Measurements from ENCODE around the gene KIAA1191. TPM values are rescaled to one million over a fixed set of nuclear protein-coding genes. Genes with fewer than 3 reads are reported as not detected.

Gene KIAA1191
- total RNA-seq, 1 donor from 2014 or later, result 88.0 TPM

DNA sequence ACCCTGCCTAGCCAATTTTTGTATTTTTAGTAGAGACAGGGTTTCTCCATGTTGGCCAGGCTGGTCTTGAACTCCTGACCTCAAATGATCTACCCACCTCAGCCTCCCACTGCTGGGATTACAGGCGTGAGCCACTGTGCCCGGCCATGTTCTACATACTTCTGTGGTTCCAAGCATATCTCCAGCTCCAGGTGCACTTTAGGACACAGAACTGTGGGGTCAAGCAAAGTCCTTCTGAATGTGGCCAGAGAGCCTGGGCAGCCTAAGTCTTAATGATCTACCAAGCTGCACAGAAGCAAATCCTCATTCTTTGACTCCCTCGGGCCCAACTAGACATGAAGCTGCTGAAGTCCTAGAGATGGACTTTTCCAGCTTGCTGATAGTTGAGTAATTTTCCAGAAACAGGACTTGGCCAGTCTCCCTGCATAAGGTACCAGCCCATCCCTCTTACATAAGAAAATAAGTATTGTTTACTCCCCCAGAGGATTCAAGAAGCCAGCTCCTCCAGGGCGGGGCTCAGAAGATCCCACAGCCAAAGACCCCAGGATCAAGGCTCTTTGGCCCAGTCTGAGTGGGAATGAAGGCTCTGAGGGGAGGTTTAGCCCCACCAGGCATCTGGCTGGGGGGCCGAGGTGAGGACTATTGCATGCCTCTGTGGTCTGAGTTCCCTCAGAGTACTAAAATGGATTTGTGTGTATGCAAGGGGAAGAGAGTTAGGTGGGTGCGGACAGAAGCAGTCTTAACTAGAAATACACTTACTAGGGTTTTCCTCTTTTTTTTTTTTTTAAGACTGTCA, 46.1 kb upstream of the KIAA1191 start:
- H3K27ac Mint-ChIP-seq, result no peak overlapping the region

GRCh38 chr5:176406436-176407052, 45.0 kb upstream of the KIAA1191 start:
- DNase-seq (ENCODE audit: extremely low spot score, unreplicated experiment), result no peak
- H3K9me3 Mint-ChIP-seq, result no peaks in the 10 kb centered on the region
- TF ChIP-seq, protein P1, sequence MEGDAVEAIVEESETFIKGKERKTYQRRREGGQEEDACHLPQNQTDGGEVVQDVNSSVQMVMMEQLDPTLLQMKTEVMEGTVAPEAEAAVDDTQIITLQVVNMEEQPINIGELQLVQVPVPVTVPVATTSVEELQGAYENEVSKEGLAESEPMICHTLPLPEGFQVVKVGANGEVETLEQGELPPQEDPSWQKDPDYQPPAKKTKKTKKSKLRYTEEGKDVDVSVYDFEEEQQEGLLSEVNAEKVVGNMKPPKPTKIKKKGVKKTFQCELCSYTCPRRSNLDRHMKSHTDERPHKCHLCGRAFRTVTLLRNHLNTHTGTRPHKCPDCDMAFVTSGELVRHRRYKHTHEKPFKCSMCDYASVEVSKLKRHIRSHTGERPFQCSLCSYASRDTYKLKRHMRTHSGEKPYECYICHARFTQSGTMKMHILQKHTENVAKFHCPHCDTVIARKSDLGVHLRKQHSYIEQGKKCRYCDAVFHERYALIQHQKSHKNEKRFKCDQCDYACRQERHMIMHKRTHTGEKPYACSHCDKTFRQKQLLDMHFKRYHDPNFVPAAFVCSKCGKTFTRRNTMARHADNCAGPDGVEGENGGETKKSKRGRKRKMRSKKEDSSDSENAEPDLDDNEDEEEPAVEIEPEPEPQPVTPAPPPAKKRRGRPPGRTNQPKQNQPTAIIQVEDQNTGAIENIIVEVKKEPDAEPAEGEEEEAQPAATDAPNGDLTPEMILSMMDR (conservative IDR thresholded peaks at IDR 0.05), result no peak
- no peaks in the 10 kb centered on the region for H3K27me3 Mint-ChIP-seq
- peaks cover 12% of the 10 kb centered on the region for H3K4me1 Mint-ChIP-seq (ENCODE audit: unreplicated experiment)
- H3K27ac Mint-ChIP-seq, result peak overlapping the region; percentile 74
- peaks cover 4% of the 10 kb centered on the region for H3K36me3 Mint-ChIP-seq
- H3K4me3 Mint-ChIP-seq, result no peak overlapping the region

More for the DNA sequence above, 46.1 kb upstream of the KIAA1191 start:
- Mint-ChIP-seq H3K4me3 (no peak overlapping the region), H3K4me1 (ENCODE audit: unreplicated experiment) (peaks cover 6% of the 10 kb centered on the region), H3K36me3 (peaks cover 1% of the 10 kb centered on the region), H3K27me3 (no peaks in the 10 kb centered on the region), H3K9me3 (no peaks in the 10 kb centered on the region)
- DNase-seq (ENCODE audit: extremely low spot score, unreplicated experiment), result no peak
- TF ChIP-seq, protein P1 (conservative IDR thresholded peaks at IDR 0.05), result no peak

DNA sequence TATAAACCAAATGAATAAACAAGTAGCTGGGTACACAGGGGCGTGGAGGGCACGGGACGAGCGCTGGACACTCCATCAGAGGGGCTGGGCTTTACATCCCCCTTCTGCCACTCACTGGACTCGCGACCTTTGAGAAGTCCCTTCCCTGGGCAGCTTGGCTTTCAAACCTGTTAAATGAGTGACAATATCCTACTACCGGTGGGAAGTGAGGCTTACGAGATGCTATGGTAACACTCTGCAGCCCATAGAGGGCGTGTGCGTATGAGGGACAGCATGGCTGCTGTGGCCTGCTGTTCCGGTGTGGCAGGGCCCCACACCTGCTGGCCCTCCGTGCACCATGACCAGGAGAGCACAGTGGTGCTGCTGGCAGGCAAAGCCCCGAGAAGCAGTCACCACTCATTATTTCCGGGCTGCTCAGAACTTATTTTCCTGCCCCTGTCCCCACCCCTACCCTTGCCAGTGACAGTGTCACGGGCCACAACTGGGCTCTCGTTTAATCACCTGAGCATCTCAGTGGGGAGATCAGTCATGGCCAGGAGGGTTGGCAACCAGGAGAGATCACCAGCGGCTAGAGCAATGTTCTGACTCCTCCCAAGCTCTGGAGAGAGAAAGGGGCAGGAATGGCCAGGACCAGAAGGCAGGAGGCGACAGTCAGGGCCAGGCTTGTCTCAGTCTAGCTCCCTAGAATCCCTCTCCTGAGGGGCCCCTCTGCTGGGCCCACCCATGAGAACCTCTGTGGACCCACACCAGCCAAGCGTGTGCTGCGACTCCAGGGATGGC, 44.3 kb upstream of the KIAA1191 start:
- Mint-ChIP-seq H3K27me3 (no peaks in the 10 kb centered on the region), H3K27ac (peak overlapping the region; percentile 74), H3K9me3 (no peaks in the 10 kb centered on the region), H3K36me3 (peaks cover 4% of the 10 kb centered on the region), H3K4me3 (no peak overlapping the region), H3K4me1 (ENCODE audit: unreplicated experiment) (peaks cover 16% of the 10 kb centered on the region)
- no peak for DNase-seq (ENCODE audit: extremely low spot score, unreplicated experiment)
- TF ChIP-seq, protein P1 (conservative IDR thresholded peaks at IDR 0.05), result peak; percentile 28

GRCh38 chr5:176401281-176402205, 40.0 kb upstream of the KIAA1191 start:
- TF ChIP-seq, protein P1 (conservative IDR thresholded peaks at IDR 0.05), result no peak
- peaks cover 12% of the 10 kb centered on the region for H3K36me3 Mint-ChIP-seq
- no peaks in the 10 kb centered on the region for H3K9me3 Mint-ChIP-seq
- H3K27ac Mint-ChIP-seq, result peak overlapping the region; percentile 91
- no peaks in the 10 kb centered on the region for H3K27me3 Mint-ChIP-seq
- peak overlapping the region; percentile 39 for H3K4me3 Mint-ChIP-seq
- DNase-seq (ENCODE audit: extremely low spot score, unreplicated experiment), result no peak
- H3K4me1 Mint-ChIP-seq (ENCODE audit: unreplicated experiment), result peaks cover 25% of the 10 kb centered on the region
